Sciatic nerve (tissue), 2 donors: ENCODE measurements around the gene ZNF189. TPM values are rescaled to one million over a fixed set of nuclear protein-coding genes. Genes with fewer than 3 reads are reported as not detected.

Experiments
- ATAC-seq: fragments of 200-7000 bp; cut with Tn5 transposase; one replicate; pipeline ENCODE4 v1.9.1; 2020; ENCODE audit warnings: mild to moderate bottlenecking, moderate library complexity
- DNase-seq: peaks from one replicate; pipeline ENCODE4 v3.0.0-alpha.2; 2020; ENCODE audit warnings: low spot score
- intact Hi-C: fragments of 100-400 bp; cut with DNase I; formaldehyde crosslinking; loops from one replicate; pipeline ENCODE4 v1.14.2; 2022
- total RNA-seq: library from RNA; stranded (reverse); fragmentation: NEBNext Ultra II Directional; extraction: Animal tissue kit (Norgen Biotek cat#: 25700); gene quantifications from one replicate; pipeline ENCODE4 v1.2.1, GENCODE V29; 2021
- donor health status: DM: no; HTN: no; CAD: no.
- donor health status: DM: no; HTN: no; CAD: no.

The ZNF189 gene
- total RNA-seq, 1 donor from 2014 or later, result 31.1 TPM

GRCh38 chr9:101414839-101415238, 16.2 kb downstream of the ZNF189 start:
- DNase-seq (no peak), ATAC-seq (no peak)
- intact Hi-C loops, result no loop called here

DNA sequence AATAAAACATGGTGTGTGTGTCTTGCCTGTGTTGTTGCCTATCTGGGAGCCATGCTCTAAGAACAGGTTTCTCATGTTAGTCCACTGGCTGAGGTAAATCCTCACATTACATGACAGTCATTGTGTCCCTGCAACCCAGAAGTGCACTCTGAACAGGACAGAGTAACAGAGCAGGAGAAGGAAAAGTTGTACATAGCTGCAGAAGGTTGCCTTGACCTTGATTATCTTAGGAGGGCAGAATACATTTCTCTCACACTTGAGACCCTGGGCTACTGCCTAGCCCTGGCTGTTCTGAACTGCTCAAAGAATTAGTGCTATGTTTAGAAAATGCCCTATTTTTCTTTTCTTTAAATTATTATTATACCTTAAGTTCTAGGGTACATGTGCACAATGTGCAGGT, 16.9 kb downstream of the ZNF189 start:
- intact Hi-C loops, result no loop called here
- no peak for ATAC-seq

GRCh38 chr9:101417389-101417788, 18.7 kb downstream of the ZNF189 start:
- DNase-seq (no peak), ATAC-seq (no peak)
- intact Hi-C loops, result no loop called here

More for the DNA sequence above, 16.9 kb downstream of the ZNF189 start:
- DNase-seq, result no peak

GRCh38 chr9:101417977-101418376, 19.3 kb downstream of the ZNF189 start:
- ATAC-seq (no peak), DNase-seq (no peak)
- intact Hi-C loops, result no loop called here

GRCh38 chr9:101418518-101419430, 20.1 kb downstream of the ZNF189 start:
- no peak for DNase-seq
- ATAC-seq, result no peak
- intact Hi-C loops, result no loop called here

- intact Hi-C loops, result no loop called here
- no peak for ATAC-seq
- DNase-seq, result no peak
Observed at GRCh38 chr9:101419863-101420262, 21.2 kb downstream of the ZNF189 start.

DNA sequence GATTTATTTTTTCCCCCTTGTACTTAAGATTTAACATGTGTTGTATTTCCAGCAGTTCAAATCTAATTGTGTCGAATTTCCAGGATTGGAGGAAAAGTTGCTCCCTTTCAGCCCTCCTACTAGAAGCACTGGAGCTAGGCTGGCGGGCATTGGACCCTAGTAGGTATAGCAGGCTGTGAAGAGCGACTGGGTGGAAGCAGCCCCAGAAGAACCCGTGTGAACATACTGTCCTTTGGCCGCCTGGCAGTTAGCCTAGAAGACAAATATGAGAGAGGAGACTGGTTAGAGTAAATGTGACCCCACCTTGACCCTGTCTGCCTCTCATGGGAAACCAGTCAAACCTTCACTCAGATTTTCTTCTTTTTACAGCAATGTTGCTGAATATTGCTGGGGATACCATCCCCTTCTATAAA, 23.0 kb downstream of the ZNF189 start:
- DNase-seq, result no peak
- intact Hi-C loops, result no loop called here
- ATAC-seq, result no peak

- ATAC-seq (no peak), DNase-seq (no peak)
- intact Hi-C loops, result no loop called here
Observed at GRCh38 chr9:101427358-101427757, 28.7 kb downstream of the ZNF189 start.

DNA sequence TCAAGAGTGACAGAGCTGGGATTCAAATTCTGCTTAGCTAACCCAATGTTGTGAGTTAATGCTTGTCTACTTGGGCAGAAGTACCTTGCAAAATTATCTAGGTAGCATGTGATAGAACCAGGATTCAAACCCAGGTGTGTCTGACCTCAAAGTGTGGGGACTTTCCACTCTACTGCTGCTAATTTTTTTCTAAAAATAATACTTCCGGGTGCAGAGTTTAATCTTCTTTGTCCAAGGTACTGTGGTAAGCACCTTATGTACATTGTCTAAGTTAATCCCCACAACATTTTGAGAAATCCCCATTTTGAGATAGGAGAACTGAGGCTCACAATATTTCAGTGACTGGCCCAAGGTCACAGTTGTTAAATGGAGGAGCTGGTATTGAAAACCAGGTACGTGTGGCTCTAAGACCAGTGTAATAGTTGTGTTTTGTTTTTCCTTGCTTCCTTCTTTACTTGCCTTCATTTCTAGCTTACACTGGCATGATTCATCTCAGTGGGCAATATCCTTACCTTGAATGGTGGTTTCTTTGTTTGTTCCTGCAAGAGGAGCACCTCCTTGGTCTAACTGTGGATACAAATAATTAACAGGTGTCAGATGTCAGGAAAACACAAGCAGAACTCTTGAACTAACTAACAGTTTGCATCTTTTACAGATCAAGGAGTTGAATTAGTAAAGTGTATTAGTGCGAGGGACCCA, 29.5 kb downstream of the ZNF189 start:
- no peak for DNase-seq
- intact Hi-C loops, result no loop called here
- ATAC-seq, result no peak

GRCh38 chr9:101428909-101429308, 30.3 kb downstream of the ZNF189 start:
- intact Hi-C loops, result no loop called here
- DNase-seq (no peak), ATAC-seq (no peak)

DNA sequence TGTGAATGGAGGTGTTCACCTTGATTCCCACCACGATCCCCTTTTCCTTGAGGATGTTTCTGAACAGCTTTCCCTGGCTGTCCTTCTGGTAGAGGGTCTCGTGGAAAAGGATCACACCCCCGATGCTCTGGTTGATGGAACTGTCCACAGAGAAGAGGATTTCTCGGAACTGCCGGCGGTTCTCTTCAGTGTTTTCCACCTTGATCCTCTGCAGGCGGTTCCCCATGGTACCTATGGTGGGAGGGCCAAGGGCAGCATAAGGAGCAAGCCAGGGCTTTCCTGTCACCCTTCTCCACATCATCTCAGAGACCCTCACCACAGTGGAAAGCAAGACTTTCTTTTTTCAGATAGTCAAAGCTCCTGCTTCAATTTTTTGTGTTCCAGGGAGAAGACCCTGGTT, 31.1 kb downstream of the ZNF189 start:
- intact Hi-C loops, result no loop called here
- ATAC-seq, result no peak
- DNase-seq, result no peak

DNA sequence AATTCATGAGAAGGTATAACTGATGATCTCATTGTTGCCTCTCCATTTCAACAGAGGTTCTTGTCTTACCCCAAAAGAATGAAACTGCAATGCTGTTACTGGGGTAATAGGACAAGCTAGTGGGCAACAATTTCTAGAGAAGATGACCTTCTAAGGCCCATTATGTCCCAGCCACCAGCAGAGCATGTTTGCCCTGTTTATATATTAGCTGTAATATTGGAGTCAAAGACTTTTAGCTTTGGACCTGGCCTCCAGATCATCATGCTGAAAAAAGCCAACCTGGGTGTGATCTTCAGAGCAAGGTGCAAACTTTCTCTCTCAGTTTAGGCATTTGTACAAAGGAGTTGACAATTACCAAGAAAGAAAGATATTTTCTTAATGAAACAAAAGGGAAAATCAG, 33.5 kb downstream of the ZNF189 start:
- no peak for DNase-seq
- ATAC-seq, result no peak
- intact Hi-C loops, result no loop called here

DNA sequence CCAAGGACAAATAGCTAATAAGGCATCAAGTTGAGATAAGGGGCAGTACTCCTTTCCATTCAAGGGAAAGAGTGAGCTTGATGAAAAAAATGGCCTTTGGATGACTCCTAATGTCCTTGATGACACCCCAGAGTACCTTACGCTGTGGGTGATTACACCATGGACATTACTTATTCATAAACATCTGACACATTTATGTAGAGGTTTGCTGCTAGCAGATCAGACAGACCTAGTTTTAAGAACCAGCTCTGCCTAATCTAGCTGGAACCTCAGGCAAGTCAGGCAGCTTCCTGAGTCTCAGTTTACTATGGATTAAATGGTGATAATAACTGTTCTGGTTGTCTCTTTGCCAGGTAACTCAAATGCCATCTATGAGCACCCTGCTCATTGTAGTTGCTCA, 34.1 kb downstream of the ZNF189 start:
- no peak for ATAC-seq
- intact Hi-C loops, result no loop called here
- DNase-seq, result no peak

DNA sequence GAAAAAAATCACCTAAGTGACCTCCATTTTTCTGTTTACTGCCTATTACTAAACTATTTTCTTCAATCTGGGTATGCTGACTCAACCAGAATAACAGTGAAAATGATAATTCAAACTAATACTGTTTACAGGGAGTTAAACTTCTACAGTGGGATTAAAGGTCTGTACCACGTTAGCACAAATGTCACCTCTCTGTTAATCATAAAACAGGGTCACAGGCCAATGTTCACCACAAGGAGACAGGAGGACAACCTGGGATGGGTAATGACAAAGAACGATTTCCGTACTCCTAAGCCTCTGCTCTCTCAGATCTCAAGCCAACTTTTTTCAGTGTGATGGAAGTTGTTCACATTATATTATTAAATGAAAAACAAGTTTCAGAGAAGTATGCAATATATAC, 34.6 kb downstream of the ZNF189 start:
- intact Hi-C loops, result no loop called here
- DNase-seq (no peak), ATAC-seq (no peak)

- intact Hi-C loops, result no loop called here
- no peak for ATAC-seq
- DNase-seq, result no peak
Observed at GRCh38 chr9:101434998-101435397, 36.3 kb downstream of the ZNF189 start.

DNA sequence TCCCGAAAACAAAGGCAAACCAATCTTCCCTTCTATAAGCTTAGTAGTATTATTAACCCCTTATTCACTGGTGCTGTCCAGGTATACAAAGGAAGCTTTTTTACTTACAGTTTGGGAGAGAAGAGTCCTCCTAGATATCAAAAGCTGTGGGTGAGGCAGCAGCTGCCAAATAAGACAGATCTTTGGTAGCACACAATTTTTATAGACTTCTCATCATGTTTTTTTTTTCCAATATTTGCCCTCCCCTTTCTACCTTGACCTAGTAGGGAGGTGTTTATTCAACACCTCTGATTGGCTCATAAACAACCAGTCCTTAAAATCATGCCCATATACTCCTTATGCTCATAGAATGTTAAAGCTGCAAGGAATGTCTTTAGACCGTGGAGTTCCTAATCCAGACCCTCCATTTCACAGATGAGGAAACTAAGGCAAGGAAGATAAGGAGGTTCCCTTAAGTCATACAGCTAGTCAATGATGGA, 37.0 kb downstream of the ZNF189 start, which contains the start of gene ALDOB:
Gene ALDOB, minus strand, starts transcription at position 174 of the 479 bp plus-strand sequence. CDS start 4,887 bp downstream, outside the sequence.
- intact Hi-C loops, result no loop called here
- ATAC-seq (no peak), DNase-seq (no peak)

DNA sequence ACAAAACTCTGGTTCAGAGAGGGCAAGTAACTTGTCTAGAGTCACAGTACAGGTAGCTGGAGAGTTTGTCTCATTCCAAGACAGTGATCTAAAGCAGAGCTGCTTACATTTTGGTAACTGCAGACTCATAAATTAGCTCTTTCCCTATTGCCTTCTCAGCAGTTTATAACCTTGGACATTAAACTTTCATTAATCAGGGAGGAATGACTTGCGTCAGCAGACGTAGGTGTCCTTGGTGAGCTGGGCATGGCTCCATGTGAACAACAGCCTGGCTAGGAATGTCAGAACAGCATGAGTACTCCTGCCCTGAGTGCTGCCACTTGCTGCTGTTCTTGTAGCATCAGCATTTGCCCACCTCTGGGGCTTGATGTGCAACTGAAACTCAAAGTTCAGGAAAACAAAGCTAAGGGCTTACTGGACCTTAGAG, 39.2 kb downstream of the ZNF189 start:
- DNase-seq (no peak), ATAC-seq (no peak)
- intact Hi-C loops, result no loop called here

DNA sequence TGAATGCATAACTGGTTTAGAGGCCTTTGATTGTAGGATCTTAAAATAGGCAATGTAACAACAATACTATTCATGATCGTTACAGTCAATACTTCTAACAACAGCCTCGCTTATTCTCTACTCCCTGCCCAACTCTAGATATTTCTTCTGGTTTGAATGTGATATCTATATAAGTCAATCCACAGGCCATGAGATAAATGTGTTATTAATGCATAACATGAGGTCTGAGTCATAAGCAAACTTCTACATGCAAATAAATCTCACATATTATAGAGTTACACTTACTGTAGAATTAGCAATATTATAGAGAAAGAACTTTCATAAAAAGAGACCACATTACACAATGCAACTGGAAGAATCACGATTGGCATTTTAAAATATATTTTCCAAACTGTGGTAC, 39.9 kb downstream of the ZNF189 start:
- no peak for ATAC-seq
- intact Hi-C loops, result no loop called here
- DNase-seq, result no peak

DNA sequence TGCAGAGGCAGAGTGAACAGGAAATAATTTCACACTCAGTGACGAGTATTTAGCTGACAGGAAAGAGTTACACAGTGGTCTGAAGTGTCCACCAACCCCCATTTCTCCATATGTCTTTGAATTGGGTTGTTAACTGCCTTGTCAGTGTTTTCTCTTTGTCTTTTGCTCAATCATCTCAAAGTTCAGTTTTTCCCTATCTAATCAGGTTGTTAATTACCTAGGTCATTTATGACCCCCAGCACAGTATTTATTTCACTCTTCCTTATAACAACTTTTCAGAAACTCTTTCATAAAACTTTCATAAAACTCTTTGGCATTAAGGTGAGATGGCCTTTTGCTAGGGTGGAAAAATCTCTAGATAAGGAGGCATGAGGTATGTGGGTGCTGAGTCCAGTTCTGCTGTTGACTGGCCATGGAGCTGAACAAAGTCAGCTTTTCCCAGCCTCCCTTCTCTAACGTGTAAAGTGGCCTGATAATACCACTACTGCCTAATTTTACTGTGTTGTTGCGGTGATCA, 42.1 kb downstream of the ZNF189 start:
- DNase-seq, result no peak
- no peak for ATAC-seq
- intact Hi-C loops, result no loop called here

DNA sequence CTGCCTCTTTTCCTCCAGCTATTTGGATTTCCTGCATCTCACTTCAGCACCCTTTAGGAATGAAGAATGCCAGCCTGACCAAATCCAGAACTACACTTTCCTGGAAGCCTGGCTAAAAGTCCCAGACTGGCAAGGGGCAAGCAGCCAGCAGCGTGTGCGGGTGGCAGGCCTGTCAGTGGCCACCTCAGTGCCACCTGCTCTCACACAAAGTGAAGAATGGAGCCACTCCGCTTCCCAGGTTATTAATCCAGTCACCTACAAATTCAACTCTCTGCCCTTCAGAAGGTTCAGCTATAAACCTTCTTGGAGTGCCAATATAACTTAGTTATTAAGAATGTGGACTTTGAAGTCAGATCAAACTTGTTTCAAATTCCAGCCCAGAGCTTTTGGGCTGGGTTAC, 43.7 kb downstream of the ZNF189 start:
- intact Hi-C loops, result no loop called here
- DNase-seq, result no peak
- ATAC-seq, result no peak
